ENCODE data around the gene DGKZ.

DGKZ gene

GRCh38 chr11:46389450-46390330, 42.4 kb downstream of the DGKZ start:
- H3K27me3 ChIP-seq (ENCODE audit: low read depth) = peaks cover 9% of the 10 kb centered on the region
- DNase-seq (ENCODE audit: low spot score in 2 of 2) = peak; percentile 58 to 91
- in situ Hi-C loops (cut with MboI; ENCODE audit: low sequenced_read_pairs) = no loop called here
- H3K9me3 ChIP-seq = no peaks in the 10 kb centered on the region
- H3K36me3 ChIP-seq (replicated peaks) = no peaks in the 10 kb centered on the region
- peaks cover 15% of the 10 kb centered on the region for H3K4me1 ChIP-seq
- peak overlapping the region; percentile 32 for H3K4me3 ChIP-seq

GRCh38 chr11:46390331-46391171, 43.3 kb downstream of the DGKZ start:
- in situ Hi-C loops (cut with MboI; ENCODE audit: low sequenced_read_pairs) = no loop called here
- H3K4me3 ChIP-seq = peak overlapping the region; percentile 37; the same call in 1 of the 2 replicates
- peaks cover 9% of the 10 kb centered on the region for H3K27me3 ChIP-seq (ENCODE audit: low read depth)

DNA sequence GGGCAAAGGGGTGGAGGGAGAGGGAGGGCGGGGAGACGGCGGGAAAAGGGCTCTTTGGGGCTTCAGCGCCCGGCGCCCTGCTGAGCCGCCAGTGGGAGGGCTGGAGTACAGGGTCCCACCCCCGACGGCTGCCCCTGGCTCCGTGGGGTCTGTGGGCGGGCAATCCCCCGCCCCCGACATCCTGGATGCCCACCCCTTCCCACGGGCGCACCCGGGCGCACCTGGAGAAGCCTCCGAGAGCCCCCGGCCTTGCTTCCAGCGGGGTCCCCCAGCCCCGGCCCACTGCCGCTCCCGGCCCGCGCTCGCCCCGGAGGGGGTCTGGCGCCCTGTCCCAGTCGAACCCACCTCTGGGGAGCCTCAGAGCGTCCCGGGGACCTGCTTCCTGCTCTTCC, 43.9 kb downstream of the DGKZ start:
- in situ Hi-C loops (cut with MboI; ENCODE audit: low sequenced_read_pairs) = no loop called here
- DNase-seq (ENCODE audit: low spot score in 2 of 2) = no peak
- H3K9me3 ChIP-seq = no peaks in the 10 kb centered on the region
- H3K36me3 ChIP-seq (replicated peaks) = no peaks in the 10 kb centered on the region
- H3K4me1 ChIP-seq = peaks cover 15% of the 10 kb centered on the region
- H3K4me3 ChIP-seq = peak overlapping the region; percentile 37
- H3K27me3 ChIP-seq (ENCODE audit: low read depth) = peaks cover 9% of the 10 kb centered on the region

More at GRCh38 chr11:46390331-46391171, 43.3 kb downstream of the DGKZ start:
- H3K36me3 ChIP-seq (replicated peaks) = no peaks in the 10 kb centered on the region
- peaks cover 15% of the 10 kb centered on the region for H3K4me1 ChIP-seq
- H3K9me3 ChIP-seq = no peaks in the 10 kb centered on the region
- peak in 1 of 2 experiments; percentile 14 for DNase-seq (ENCODE audit: low spot score in 2 of 2)

DNA sequence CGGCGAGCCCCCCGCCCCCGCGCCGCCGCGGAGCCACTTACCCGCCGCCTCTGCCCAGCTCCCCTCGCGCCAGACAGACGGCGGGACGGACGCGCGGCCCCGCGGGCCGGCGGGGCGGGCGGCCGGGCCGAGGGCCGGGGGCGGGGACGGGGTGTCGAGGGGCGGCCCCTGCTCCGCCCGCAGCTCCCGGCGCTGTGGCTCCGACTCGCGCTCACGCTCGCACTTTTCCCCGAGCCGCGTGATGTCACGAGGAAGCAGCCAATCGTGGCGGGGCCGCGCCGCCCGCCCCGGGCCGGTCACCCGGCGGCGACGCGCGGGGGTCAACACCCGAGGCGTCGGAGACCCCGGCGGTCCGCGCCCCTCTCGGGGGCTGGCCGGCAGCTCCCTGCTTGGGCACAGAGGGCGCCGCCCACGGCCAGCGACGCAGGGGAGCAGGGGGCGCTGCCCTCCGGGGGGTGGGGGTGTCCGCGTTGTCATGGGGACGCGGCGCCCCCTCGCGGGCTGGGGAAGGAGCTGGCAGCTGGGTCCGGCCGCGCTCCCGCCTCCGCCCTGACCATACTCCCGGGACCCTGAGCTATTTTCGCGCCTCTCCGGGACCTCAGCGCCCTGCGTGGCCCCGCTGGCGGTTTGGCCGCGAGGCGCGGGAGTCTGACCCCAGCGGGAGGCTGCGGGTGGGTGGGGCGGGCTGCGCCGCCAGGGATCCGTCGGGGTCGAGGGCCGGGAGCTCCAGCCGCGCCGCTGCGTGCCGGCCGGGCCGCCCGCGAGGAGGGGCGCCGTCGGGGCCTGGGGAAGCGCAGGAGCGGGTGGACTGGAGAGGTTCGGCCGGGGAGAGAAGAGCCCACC, 44.5 kb downstream of the DGKZ start, which contains the start of gene CHRM4:
Gene CHRM4, minus strand, starts transcription at position 199 of the 843 bp plus-strand sequence. CDS start 5,219 bp downstream, outside the sequence.
- no peaks in the 10 kb centered on the region for H3K36me3 ChIP-seq (replicated peaks)
- peak within 1 kb of the TSS; percentile 37 for H3K4me3 ChIP-seq
- in situ Hi-C loops (cut with MboI; ENCODE audit: low sequenced_read_pairs) = no loop called here
- H3K9me3 ChIP-seq = no peaks in the 10 kb centered on the region
- DNase-seq (ENCODE audit: low spot score in 2 of 2) = peak; percentile 52 to 83
- H3K4me1 ChIP-seq = peaks cover 15% of the 10 kb centered on the region
- peaks cover 9% of the 10 kb centered on the region for H3K27me3 ChIP-seq (ENCODE audit: low read depth)

- Histone ChIP-seq H3K4me3 (peak overlapping the region; percentile 37), H3K9me3 (no peaks in the 10 kb centered on the region), H3K36me3 (replicated peaks) (no peaks in the 10 kb centered on the region; the same call in 1 of the 2 replicates), H3K27me3 (ENCODE audit: low read depth) (peaks cover 9% of the 10 kb centered on the region), H3K4me1 (peaks cover 15% of the 10 kb centered on the region)
- DNase-seq (ENCODE audit: low spot score in 2 of 2) = peak; percentile 80 to 91
- in situ Hi-C loops (cut with MboI; ENCODE audit: low sequenced_read_pairs) = no loop called here
Observed at GRCh38 chr11:46392421-46393230, 45.4 kb downstream of the DGKZ start.

GRCh38 chr11:46393231-46393616, 46.0 kb downstream of the DGKZ start:
- Histone ChIP-seq H3K4me1 (peaks cover 15% of the 10 kb centered on the region), H3K9me3 (no peaks in the 10 kb centered on the region), H3K36me3 (replicated peaks) (no peaks in the 10 kb centered on the region; the same call in 1 of the 2 replicates), H3K27me3 (ENCODE audit: low read depth) (peaks cover 8% of the 10 kb centered on the region), H3K4me3 (peak overlapping the region; percentile 37)
- peak in 1 of 2 experiments; percentile 6 for DNase-seq (ENCODE audit: low spot score in 2 of 2)
- in situ Hi-C loops (cut with MboI; ENCODE audit: low sequenced_read_pairs) = no loop called here

DNA sequence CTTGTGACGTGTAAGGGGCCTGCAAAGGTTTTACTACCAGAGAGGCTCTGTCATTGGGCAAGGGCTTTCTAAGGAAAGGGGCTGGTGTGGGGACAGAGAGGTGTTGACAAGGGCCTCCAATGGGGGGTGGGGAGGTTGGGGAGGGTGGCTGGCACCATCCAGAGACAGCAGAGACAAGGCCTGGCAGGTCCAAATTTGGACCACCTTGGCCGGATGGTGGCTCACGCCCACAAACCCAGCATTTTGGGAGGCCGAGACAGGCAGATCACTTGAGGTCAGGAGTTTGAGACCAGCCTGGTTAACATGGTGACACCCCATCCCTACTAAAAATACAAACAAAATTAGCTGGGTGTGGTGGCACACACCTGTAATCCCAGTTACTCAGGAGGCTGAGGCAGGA, 46.5 kb downstream of the DGKZ start:
- no peaks in the 10 kb centered on the region for H3K9me3 ChIP-seq
- no peaks in the 10 kb centered on the region; the same call in 1 of the 2 replicates for H3K36me3 ChIP-seq (replicated peaks)
- peak in 1 of 2 experiments; percentile 3 for DNase-seq (ENCODE audit: low spot score in 2 of 2)
- in situ Hi-C loops (cut with MboI; ENCODE audit: low sequenced_read_pairs) = no loop called here
- no peak overlapping the region for H3K4me3 ChIP-seq
- peaks cover 5% of the 10 kb centered on the region for H3K27me3 ChIP-seq (ENCODE audit: low read depth)
- H3K4me1 ChIP-seq = peaks cover 13% of the 10 kb centered on the region

DNA sequence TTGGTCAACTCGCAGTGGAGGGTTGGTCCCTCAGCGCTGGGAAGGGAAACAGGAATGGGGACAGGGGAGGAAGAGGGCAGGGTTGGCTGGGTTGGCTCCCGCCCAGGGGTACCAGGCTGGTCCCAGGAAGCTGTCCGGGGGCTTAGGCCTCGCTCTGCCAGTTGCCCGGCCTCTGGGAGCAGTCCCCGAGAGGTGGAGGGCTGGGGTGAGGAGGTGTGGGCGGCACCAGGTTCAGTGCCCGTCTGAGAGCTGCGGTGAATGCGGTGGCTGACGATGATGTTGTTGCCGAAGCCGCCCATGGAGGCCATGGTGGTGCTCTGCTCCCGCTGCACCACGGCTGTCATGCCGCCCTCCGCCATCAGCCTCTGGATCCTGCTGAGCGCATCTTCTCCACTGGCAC, 50.3 kb downstream of the DGKZ start:
- Histone ChIP-seq H3K4me1 (peaks cover 4% of the 10 kb centered on the region; the same call in 1 of the 2 replicates), H3K9me3 (no peaks in the 10 kb centered on the region), H3K36me3 (replicated peaks) (no peaks in the 10 kb centered on the region; the same call in 1 of the 2 replicates), H3K27me3 (ENCODE audit: low read depth) (no peaks in the 10 kb centered on the region), H3K4me3 (no peak overlapping the region)
- in situ Hi-C loops (cut with MboI; ENCODE audit: low sequenced_read_pairs) = no loop called here
- DNase-seq (ENCODE audit: low spot score in 2 of 2) = peak in 1 of 2 experiments; percentile 3

- no peak for DNase-seq (ENCODE audit: low spot score in 2 of 2)
- no peaks in the 10 kb centered on the region for H3K27me3 ChIP-seq (ENCODE audit: low read depth)
- H3K9me3 ChIP-seq = no peaks in the 10 kb centered on the region
- H3K36me3 ChIP-seq (replicated peaks) = no peaks in the 10 kb centered on the region
- no peak overlapping the region for H3K4me3 ChIP-seq
- no peaks in the 10 kb centered on the region for H3K4me1 ChIP-seq
- in situ Hi-C loops (cut with MboI; ENCODE audit: low sequenced_read_pairs) = no loop called here
Observed at GRCh38 chr11:46402957-46403902, 56.0 kb downstream of the DGKZ start.

DNA sequence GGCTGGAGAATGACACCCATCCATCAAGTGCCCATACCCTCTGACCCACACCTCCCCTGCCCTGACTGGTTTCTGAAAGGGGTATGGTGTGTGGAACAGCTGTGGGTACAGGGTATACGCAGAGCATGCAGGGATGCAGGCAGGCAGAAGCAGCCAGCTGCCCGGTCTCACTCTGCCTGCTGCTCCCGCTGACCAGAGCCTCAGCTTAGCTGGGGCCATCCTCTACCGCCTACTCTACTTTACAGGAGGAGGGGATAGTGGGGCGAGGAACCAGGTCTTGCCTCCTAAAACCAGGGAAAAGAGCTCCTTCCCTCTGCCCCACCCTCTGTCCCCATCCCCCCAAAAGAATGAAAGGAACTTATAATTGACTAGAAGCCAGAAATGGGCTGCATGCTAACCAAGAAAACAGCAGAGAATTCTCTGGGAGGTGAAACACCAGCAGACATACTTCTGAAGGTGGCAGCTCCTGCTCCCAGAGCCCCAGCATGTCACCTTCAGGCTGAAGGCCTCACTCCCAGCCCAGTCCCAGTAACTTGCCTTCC, 57.3 kb downstream of the DGKZ start:
- no peaks in the 10 kb centered on the region for H3K4me1 ChIP-seq
- no peak overlapping the region for H3K4me3 ChIP-seq
- no peaks in the 10 kb centered on the region for H3K9me3 ChIP-seq
- no peak for DNase-seq (ENCODE audit: low spot score in 2 of 2)
- in situ Hi-C loops (cut with MboI; ENCODE audit: low sequenced_read_pairs) = no loop called here
- H3K36me3 ChIP-seq (replicated peaks) = no peaks in the 10 kb centered on the region
- no peaks in the 10 kb centered on the region for H3K27me3 ChIP-seq (ENCODE audit: low read depth)

DNA sequence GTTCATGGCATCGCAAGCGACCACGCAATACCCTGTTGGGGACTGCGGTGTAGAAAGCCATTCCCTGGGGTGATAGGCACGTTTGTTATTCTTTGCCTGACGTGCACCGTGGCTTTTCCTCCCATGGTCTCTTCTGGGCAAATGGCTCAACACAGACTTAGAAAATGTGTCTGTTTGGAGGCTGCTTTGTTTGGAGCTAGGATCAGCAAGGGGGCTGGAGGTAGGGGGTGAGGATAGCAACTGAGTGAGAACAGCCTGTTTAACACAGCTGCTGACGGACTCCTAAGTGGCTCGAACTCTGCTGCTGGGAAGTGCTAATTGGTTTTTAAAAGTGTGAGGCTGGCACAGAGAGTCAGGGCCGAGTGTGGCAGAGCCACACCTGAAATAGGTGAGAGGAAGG, 60.4 kb downstream of the DGKZ start:
- H3K36me3 ChIP-seq (replicated peaks) = no peaks in the 10 kb centered on the region
- H3K4me1 ChIP-seq = no peaks in the 10 kb centered on the region
- no peaks in the 10 kb centered on the region for H3K27me3 ChIP-seq (ENCODE audit: low read depth)
- DNase-seq (ENCODE audit: low spot score in 2 of 2) = no peak
- in situ Hi-C loops (cut with MboI; ENCODE audit: low sequenced_read_pairs) = no loop called here
- no peak overlapping the region for H3K4me3 ChIP-seq
- no peaks in the 10 kb centered on the region for H3K9me3 ChIP-seq
